Measurements from ENCODE around the gene RAB3C.

DNA sequence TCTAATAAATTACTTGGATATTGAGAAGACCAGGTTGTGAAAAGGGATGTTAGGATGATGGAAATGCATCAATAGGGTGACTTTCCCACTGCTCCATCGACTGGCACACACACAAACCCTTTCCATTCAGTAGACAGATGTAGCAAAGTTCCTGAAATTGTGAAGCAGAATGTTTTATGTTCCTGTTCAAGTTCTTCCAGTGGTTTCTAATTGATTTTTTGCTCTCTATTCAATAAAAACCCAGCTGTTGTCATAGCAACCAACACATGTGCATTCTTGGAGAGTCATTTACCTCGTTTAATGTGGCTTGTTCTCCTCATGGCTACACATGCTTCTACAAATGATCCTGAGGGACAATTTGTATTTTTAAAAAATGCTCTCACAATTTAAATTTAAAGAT is 244.6 kb downstream of the RAB3C start:
- TF ChIP-seq, protein P1, sequence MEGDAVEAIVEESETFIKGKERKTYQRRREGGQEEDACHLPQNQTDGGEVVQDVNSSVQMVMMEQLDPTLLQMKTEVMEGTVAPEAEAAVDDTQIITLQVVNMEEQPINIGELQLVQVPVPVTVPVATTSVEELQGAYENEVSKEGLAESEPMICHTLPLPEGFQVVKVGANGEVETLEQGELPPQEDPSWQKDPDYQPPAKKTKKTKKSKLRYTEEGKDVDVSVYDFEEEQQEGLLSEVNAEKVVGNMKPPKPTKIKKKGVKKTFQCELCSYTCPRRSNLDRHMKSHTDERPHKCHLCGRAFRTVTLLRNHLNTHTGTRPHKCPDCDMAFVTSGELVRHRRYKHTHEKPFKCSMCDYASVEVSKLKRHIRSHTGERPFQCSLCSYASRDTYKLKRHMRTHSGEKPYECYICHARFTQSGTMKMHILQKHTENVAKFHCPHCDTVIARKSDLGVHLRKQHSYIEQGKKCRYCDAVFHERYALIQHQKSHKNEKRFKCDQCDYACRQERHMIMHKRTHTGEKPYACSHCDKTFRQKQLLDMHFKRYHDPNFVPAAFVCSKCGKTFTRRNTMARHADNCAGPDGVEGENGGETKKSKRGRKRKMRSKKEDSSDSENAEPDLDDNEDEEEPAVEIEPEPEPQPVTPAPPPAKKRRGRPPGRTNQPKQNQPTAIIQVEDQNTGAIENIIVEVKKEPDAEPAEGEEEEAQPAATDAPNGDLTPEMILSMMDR (IDR thresholded peaks at IDR 0.05), result no peak
- TF ChIP-seq POLR2A (IDR thresholded peaks at IDR 0.05), result no peak
